COLO829 (cell line): ENCODE measurements around the gene NEIL3.
"Not testable (repeated sequence)": the region's sequence is repeated elsewhere in the genome, so short reads cannot be mapped to it uniquely, and the experiment has no call there.

Experiments used
- DNase-seq: peaks from one replicate; pipeline ENCODE4 v3.0.0; 2012; ENCODE audit warnings: low spot score

The NEIL3 gene

DNA sequence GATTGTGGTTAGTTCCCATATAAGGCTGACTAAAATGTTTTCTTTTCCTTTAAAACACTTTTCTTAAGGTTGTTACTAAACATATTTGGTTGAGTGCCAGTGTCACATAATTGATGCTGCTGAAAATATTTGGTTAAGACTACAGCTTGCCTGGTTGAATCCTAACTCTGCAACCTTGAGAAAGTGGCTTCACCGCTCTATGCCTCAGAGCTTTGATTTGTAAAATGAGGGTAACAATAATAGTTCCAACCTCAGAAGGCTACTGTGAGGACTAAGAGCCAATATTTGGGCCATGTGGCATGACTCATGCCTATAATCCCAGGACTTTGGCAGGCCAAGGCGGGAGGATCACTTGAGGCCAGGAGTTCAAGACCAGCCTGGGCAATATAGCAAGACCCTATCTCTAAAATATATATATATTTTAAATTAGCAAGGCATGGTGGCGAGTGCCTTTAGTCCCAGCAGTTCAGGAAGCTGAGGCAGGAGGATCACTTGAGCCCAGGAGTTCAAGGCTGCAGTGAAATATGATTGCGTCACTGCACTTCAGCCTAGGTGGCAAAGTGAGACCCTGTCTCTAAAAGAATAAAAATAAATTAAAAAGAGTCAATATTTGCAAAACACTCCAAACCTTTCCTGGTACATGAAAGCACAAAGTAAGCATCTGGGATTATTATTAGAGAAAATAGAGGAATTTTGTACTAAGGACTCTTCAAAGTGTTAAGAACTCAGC, 7.1 kb upstream of the NEIL3 start:
- DNase-seq, result no peak

DNA sequence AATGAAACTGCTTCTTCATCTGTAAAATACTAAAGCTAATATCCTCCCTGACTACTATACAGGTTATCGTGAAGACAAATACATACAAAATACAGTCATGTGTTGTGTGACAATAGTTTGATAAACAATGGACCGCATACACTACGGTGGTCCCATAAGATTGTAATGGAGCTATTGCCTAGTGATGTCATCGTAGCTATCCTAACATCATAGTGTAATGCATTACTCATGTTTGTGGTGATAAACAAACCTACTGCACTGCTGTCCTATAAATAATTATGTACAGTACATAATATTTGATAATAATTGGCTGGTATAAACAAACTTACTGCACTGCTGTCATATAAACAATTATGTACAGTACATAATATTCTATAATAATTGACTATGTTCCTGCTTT, 5.6 kb upstream of the NEIL3 start:
- no peak for DNase-seq

DNA sequence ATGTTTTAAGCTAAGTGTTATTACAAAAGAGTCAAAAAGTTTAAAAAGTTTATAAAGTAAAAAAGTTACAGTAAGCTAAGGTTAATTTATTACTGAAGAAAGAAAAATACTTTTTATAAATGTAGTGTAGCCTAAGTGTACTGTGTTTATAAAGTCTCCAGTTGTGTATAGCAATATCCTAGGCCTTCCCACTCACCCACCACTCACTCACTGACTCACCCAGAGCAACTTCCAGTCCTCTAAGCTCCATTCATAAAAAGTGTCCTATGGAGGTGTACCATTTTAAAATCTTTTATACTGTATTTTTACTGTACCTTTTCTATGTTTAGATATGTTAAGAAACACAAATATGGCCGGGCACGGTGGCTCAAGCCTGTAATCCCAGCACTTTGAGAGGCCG, 4.8 kb upstream of the NEIL3 start:
- not testable (repeated sequence) for DNase-seq

DNA sequence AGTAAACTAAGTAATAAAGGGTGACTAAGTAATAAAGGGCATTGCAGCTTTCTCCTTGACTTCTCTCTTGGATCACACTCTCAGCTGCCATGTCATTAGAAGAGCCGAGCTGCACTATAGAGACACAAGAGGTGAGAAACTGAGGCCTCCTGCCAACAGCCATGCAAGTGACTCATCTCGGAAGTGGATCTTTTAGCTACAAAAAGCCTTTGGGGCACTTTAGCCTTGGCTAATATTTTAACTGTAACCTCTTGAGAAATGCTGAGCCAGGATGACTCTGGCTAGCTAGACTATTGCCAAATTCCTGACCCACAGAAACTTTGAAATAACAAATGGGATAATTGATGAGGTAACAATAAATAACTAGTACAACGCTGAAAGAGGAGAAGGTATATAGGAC, 1.5 kb upstream of the NEIL3 start:
- peak; percentile 40 for DNase-seq

DNA sequence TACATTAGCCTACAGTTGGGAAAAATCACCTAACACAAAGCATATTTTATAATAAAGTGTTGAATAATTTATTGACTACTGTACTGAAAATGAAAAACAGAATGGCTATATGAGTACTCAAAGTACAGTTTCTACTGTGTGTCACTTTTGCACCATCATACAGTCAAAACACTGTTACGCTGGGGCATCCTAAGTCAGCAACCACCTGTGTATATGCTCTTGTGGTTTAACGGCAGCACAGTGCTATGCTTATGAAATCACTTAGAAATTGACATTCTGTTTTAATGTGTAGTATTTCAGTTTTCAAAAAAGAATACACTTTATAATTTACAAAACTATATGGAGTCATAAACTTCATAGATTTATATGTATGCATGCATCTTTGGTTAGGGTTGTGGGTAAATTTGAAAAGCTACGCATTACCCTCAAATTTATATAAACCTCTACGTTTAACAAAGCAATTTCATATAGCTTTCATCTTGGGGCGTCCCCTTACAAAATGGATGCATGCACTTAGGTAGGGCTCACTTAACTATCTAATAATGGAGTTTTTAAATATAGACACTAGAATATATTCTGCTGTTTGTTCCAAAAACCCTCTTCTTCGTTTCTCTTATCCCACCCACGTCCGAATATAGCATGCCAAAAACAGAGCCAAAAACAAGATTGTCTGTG, 690 bp upstream of the NEIL3 start:
- no peak for DNase-seq

DNA sequence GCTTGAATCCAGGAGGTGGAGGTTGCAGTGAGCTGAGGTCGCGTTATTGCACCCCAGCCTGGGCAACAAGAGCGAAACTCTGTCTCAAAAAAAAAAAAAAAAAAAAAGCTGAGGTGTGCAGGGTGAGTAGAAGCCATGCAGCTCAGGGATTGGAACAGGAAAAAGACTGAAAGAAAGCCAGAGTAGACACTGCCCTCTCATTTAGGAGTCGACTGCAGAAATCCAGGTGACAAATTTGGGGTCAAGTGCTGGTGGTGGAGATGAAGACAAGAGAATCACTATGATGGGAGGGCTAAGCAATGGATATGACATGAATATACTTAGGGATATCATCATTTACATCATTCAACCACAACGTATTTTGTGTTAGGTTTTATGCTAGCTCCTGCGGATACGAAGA, 1.9 kb downstream of the NEIL3 start:
- no peak for DNase-seq

DNA sequence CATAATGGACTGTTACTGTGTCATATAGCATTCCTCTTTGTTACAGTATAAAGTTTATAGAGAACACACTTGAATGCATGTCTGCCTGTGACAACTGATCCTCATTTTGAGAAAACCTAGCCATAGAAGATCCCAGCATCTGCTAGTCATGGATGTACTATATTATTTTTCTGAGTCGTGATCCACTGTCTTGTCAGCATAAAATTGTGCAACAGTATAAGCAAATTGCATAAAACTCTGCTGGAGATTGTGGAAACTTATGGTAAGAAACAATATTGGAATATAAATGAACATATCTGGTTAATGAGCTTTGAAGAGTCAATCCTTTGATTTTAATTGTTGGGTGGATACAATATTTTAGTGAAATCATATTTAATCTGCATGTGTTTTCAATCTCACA, 3.6 kb downstream of the NEIL3 start:
- DNase-seq, result no peak

DNA sequence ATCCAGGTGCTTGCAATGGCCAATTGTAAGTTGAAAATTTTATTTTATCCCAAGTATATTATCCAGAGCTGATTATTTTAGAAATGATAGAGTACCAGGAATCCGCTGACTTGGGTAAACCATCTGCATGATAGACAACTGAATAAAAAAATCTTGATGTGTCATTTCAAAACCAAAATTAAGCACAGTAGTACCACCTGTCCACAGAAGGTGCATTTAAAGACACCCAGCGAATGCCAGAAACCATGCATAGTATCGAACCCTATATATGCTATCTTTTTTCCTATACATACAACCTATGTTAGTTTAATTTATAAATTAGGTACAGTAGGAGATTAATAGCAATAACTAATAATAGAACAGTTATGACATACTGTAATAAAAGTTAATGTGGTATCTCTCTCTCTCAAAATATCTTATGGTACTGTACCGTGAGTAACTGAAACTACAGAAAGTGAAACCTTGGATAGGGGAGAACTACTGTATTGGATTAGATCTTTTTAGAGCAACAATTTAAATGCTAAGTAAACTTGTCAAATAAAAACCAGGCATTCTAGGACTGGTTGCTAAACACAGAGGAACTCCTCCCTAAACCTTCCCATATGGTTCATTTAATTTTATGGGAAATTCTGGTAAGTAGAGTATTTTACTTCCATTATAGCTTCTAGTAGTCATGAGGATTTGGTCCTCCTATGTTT, 6.2 kb downstream of the NEIL3 start:
- DNase-seq, result no peak

DNA sequence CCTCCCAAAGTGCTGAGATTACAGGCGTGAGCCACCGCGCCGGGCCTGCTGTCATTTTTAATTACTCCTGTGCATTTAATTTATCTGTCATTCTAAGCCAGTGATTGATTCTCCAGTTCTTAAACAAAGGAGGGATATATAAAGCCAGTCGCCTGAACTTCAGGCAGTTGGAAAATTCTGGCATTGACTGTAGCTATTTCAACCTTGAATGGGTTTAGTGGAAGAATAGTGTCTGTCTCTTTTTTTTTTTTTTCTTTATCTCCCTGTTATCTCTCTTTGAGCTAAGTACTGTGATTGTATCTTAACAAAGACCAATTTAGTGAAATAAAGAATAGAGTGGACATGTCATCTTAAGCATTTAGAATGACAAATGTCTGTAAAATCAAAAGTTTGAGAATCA, 11.0 kb downstream of the NEIL3 start:
- DNase-seq, result peak; percentile 25

DNA sequence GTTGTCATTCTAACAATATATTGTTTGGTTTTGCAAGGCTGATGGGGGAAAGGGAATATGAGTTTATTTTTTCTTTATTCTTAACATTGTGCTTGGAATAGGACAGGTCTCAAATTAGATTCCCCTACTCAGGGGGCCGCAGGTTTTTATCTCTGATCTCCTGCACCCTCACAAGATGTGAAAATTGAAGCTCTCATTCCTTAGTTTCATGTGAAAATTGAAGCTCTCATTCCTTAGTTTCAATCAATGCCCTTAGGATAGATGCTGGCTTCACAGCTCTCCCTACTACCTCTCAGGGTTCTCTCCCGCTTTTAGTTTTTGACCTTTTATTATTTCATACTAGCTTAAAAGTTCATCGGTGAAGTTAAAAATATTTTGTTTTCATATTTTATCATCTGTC, 12.0 kb downstream of the NEIL3 start:
- no peak for DNase-seq

DNA sequence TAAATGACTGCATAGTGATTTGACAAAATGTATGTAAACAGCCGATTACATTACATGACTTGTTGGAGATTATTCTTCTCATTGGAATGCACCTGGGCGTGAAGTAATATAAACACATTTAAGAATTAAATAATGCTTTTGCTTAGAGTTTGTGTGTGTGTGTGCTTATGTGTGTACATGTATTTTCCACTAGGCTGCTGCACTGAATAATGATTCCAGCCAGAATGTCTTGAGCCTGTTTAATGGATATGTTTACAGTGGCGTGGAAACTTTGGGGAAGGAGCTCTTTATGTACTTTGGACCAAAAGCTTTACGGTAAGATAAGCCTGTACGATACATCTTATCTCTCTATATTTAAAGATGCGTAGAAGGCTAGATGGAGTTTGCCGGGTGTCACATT, 12.6 kb downstream of the NEIL3 start:
- no peak for DNase-seq

DNA sequence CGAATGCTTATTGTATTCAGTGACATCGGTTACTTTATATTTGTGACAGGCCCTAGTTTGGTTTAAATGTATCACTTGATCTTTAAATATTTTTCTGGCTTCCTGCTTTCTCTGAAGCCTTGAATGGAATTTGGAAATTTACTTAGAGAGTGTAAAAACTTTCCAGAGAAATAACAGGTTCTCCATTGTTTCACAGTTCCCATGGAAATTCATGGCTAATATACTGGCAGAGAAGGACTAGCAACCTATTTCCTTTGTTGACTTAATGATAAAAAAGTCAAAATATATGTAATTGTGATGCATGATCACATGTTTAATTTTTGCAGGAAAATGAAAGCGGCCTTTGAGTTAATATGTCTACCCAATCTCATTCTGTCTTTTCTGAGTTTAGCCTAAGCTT, 13.2 kb downstream of the NEIL3 start:
- peak; percentile 52 for DNase-seq

DNA sequence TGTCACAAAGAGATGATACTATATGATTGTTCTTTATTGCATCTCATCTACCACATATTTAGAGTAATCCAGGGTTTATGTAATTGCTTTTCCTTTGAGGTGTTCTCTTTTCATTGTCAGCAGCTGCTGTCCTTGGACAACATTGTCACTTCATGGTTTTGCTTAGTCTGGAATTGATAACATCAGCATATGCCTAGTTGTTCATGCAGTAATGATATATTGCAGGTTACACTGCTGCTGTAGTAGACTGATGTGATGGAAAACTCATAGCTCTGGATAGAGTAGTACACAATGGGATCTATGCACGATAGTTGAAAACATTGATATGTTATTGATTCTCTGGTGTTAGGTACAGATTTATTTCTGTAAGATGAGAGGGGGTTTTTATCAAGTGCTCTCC, 13.7 kb downstream of the NEIL3 start:
- DNase-seq, result no peak

DNA sequence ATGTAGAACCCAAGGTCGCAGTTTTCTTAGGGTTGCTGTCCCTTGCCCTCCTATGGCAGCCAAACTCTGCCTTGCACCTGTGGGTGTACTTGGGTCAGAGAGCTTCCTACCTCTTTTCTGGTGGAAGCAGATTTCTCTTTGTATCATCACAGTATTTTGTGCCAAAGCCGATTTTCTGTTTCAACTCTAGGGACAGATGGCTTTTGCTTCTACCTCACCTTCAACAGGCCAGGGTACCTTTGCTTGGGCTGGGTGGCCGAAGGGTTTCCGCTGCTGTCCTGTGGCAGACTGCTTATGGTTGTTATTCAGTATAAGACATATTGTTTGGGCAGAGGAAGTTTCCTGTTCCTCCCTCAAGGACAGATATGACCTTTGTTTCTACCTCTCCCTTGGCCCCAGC, 22.4 kb downstream of the NEIL3 start:
- no peak for DNase-seq

DNA sequence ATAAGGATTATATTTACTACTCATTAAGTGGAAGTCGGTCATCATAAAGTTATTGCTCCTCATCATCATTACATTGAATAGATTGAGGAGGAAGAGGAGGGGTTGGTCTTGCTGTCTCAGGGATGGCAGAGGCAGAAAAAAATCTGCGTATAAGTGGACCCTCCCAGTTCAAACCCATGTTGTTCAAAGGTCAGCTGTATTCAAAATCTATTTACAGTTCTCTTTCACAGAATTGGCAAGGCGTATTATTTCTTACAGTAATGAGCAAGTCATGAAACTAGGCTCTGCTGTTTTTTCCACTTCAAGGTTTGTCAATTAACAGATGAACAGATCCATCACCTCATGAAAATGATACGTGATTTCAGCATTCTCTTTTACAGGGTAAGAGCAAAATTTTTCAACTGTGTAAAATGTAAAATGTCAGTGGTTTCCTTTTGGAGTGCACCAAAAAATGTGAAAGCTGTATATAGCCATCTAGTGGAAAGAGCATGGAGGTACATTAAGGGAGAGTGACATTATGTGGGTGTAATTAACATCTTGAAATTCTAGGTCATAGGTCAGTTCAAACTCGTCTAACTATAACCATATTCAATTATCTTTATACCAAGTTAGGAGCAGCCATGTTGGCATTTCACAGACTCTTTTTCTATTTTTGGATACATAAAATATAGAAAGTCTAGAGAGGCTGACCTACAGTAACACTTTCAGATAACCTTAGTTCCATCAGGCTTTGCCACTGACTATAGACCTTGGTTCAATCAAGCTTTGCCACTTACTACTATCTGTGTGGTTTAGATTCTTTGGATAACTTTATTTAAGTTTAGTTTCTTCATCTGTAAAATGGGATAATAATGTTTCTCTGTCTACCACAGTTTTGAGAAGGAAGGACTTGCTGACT, 30.1 kb downstream of the NEIL3 start:
- peak; percentile 43 for DNase-seq

DNA sequence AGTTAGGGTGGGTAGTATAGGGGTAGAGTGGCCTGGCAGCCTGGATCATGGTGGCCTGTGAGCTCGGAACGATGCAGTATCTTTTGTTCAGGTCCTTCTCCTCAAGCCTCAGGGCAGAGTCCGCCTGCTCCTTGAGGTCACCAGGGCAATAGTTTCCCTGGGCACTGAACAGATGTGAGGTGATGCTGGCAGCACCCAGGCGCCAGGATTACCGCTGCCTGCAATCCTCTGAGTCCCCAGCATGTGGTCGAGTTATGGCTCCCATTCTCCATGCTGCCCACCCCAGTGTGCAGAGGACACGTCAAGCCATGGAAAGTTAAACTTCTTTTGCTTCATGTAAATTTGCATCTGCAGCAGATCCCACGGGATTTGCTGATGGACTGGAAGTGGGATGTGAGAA, 38.7 kb downstream of the NEIL3 start:
- no peak for DNase-seq

DNA sequence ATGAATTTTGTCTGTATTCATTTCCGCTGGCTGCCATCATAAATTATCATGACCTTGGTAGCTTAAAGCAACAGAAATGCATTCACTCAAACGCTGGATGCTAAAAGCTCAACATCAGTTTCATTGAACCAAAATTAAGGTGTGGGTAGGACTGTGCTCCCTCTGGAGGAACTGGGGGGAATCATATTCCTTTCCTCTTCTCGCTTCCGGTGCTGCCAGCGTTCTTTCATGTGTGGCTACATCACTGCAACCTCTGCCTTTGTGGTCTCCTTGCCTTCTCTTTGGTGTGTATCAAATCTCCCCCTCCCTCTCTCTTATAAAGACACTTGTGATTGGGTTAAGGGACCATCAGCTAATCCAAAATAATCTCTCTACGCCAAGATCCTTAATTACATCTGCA, 39.5 kb downstream of the NEIL3 start:
- DNase-seq, result no peak

DNA sequence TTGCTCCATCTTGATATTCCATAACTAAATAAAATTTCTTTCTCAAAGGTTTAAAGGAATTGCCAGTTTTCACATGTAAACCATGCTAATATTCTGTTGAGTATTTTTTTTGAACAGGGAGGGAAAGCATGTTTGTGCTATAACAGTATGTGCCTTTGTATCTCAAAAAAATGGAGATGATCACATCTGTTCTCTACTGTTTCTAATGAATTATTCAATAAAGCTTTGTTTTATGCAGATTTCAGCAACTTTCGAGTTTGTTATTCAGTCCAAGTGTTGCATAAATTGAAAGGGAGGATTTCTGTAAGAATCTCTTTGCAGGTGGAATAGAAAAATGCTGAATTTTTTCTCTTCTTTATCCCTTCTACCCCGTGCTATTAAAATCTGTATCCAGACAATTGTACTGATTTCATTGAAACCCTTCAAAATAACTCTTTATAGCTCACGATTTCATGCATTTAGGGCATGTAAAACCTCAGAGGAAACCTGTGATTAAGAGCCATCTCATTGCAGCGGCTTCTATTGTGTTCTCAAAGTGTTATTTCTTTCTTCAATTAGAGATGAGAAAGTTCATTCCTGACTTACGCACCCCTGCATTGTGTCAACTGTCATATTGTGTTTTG, 42.1 kb downstream of the NEIL3 start:
- no peak for DNase-seq

DNA sequence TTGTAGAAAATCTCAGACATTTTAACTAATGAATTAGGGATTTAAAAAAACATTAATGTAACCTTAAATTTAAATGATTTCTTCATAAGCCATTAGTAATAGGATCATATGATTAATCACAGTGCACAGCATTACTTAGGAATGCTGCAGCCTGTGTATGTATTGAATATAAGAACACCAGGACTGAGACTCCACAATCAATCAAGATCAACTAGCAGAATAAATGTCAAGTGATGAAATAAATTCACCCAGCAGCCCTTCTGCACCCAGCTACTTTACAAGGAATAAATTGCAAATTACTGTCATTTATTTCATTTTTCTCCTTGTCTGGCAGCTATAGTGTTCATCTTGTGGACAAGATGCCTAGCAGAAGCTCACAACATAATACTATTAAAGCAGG, 46.5 kb downstream of the NEIL3 start:
- no peak for DNase-seq

DNA sequence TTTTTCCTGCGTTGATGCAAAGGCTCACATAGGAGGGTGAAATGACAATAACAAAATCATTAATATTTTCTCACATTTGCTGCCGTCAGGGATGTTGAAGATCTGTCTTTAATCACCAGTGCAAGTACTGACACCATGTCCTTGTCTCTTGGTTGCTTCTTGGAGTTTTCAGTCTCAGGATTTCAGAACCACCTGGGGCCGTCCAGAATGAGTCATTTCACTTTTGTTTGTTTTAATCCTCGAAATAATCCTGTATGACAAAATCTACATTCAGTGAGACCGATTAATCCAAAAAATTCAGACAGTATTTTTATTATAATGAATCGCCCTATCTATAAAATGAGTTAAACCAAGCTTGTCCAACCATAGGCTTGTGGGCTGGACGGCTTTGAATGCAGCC, 47.2 kb downstream of the NEIL3 start:
- no peak for DNase-seq

DNA sequence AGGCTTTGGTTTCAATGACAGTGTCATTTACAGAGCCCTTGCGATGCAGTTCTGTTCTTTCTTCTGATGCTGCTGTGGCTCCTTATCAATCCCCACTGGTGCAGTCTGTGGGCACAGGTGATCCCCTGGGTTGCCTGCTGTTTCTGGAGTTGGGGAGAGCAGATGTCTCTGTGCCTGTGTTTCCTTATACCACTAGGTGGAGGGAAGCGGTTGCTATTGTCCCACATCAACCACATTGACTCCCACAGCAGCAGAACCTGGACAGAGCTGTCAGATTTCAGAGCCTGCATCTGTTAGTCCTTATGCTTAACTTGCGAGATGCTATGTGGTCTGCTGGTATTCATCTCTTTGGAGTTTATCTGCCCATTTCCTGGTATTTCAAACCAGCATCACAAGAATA, 57.7 kb downstream of the NEIL3 start:
- DNase-seq, result no peak

DNA sequence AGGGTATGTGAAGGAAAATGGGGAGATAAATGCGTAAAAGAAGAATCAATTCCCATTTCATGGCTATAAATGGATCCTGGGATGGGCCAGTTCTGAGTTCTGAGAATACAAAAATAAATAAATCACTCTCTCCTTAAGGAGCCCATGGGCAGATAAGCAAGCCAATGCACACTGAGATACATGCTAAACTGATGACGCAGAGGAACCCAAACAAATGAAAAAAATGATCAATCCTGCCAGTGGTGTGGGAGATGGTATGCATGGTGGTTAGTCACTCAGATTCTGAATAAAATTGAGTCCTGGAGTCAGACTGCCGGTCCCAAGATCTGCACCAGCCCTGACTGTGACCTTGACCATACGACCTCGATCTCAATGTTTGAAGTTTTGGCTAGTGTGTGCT, 59.7 kb downstream of the NEIL3 start:
- no peak for DNase-seq
